GM08714 (cell line): ENCODE data around the gene CACNA1C.

ENCODE experiments used
- H3K4me3 ChIP-seq: fragments of 200-500 bp; sonication (Bioruptor generic); 2 replicates; pipeline ENCODE4 v1.5.1; 2014; ENCODE audit warnings: mild to moderate bottlenecking, low read length, inconsistent platforms
- ZNF274 ChIP-seq: IDR thresholded peaks from 2 replicates; pipeline ENCODE4 v1.6.1; 2012; ENCODE audit warnings: mild to moderate bottlenecking, low read depth, low read length

CACNA1C gene

DNA sequence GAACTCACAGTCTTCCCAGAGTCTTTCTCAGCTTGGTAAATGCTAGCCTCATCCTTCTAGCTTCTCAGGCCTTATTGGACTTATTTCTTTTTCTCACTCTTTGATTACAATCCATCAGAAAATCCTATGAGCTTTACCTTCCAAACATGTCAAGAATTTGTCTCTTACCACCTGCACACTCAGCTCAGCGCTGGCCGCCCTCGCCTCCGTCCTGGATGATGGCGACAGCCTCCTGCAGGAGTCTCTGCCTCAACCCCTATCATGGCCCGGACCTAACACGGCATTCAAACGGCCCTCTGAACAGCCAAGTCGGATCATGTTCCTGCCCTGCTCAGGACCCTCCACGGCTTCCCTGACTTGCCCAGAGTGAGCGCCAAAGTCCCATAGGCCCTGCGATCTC is 408.9 kb downstream of the CACNA1C start:
- H3K4me3 ChIP-seq, result no peak overlapping the region
- no peak for TF ChIP-seq ZNF274

DNA sequence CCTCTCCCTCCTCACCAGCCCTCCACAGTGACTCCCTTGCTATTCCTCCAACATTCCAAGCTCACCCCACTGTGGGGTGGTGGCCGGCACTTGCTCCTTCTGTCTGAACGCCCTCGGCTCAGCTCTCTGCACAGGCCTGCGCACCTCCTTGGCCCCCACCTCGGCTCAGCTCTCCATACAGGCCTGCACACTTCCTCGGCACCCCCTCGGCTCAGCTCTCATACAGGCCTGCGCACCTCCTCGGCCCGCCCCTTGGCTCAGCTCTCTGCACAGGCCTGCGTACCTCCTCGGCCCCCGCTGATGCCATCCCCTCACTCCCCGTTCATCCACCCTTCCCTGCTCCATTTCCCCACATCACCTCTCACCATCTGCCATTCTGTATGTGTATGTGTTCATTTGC is 409.3 kb downstream of the CACNA1C start:
- TF ChIP-seq ZNF274, result no peak
- no peak overlapping the region for H3K4me3 ChIP-seq

DNA sequence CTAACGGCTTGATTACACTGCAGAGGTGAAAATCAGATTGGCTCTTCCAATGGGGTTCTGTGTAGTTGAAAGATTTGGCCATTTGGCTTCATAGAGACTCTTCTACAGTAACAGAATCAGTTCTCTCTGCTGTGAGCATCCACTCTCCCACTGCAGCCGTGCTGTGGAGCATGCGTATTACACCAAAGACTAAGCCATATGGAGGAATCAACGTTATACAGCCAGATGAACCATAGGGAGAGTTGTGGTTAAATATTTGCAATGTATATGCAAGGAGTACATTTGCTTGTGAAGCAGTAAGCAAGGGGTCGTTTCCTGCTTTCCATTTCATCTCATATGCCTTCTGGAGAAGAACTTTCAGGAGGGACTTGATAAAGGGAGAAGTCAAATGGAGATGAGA is 410.9 kb downstream of the CACNA1C start:
- no peak for TF ChIP-seq ZNF274
- H3K4me3 ChIP-seq, result no peak overlapping the region

DNA sequence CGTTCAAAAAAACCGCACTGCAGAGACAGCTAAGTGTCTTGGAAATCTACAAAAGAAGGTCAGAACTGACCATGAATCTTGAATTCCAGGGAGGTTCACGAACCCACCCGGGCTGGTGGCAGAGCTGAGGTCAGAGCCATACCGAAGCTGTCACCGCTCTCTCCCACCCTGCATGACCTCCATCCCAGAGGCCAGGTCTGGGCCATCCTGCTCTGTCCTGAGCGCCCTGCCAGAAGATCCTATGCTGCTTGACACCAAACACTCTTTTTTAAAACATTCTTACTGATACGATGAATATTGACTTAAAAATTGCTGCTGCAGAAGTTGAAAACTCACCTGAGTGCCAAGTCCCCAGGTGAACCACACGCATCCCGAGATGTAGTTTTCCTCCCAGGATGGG is 412.9 kb downstream of the CACNA1C start:
- no peak overlapping the region for H3K4me3 ChIP-seq
- no peak for TF ChIP-seq ZNF274

DNA sequence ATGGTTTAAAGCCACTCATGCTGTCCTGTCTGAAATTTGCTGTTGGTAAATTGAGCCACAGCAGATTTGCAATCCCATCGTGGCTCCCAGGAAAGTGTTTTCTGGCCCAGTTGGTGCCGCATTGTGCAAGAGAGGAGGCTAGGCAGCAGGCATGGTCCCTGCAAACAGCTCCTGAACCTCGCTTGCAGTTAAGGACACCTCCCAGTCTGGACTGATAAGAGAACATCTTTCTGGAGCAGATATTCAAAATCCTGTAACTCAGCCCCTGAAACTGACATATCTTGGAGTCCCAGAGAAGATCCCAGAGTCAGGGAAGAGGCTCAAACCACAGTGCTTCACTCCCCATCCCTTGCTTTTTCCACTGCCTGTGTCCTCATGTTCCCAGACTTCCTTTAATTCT is 413.4 kb downstream of the CACNA1C start:
- H3K4me3 ChIP-seq, result no peak overlapping the region
- no peak for TF ChIP-seq ZNF274

DNA sequence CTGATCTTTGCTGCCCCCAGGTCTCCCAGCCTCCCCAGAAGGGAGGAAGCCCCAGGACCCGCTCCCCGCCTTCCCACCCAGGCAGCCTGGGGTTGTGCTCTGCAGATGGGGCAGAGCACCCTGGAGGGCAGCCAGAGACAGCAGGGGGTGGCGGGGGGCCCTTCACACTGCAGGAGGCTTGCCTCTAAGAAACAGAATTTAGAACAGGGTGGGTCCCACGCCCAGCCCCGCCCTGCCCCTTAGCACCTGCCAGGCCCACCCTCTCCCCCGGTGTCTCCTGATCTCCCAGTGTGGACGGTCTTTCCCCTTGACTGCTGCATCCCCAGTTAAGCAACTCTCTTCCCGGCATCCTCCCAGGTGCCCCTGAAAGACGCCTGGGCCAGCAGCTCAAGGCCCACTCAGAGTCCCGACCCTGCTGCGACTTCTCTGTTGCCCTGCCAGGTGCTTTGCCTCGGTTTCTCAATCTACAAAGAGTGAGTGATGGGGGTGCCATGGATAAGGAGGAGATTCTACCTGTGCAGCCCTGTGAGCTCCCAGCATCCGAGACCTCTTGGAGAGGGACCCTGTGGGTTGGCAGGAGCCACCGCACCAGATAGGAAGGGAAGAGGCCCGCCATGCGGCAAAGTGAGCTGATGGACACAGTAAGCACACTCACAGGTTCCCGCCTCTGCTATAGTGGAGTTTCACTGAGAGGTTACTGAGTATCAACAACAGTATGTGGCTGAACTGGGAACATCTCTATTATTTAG is 414.8 kb downstream of the CACNA1C start:
- TF ChIP-seq ZNF274, result no peak

DNA sequence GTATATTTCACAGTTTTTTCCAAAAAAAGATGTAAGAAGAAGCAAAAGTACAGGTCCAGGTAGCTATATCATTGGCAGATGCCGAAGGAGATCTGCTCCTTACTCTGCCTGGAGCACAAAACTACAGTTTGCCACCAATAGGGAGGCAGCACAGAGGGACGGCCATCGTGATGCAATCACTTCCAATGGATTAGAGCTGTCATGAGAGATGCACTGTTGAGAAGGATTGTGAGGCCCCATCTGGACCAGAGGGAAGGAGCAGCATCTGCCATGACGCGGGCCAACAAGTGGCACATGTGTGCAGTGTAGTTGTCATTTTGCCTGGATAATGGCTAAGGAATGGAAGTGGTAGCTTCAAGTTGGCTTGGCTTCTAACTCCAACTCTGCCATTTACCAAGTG is 423.2 kb downstream of the CACNA1C start:
- no peak overlapping the region for H3K4me3 ChIP-seq
- TF ChIP-seq ZNF274, result no peak

More for the DNA sequence above, 414.8 kb downstream of the CACNA1C start:
- no peak overlapping the region for H3K4me3 ChIP-seq

DNA sequence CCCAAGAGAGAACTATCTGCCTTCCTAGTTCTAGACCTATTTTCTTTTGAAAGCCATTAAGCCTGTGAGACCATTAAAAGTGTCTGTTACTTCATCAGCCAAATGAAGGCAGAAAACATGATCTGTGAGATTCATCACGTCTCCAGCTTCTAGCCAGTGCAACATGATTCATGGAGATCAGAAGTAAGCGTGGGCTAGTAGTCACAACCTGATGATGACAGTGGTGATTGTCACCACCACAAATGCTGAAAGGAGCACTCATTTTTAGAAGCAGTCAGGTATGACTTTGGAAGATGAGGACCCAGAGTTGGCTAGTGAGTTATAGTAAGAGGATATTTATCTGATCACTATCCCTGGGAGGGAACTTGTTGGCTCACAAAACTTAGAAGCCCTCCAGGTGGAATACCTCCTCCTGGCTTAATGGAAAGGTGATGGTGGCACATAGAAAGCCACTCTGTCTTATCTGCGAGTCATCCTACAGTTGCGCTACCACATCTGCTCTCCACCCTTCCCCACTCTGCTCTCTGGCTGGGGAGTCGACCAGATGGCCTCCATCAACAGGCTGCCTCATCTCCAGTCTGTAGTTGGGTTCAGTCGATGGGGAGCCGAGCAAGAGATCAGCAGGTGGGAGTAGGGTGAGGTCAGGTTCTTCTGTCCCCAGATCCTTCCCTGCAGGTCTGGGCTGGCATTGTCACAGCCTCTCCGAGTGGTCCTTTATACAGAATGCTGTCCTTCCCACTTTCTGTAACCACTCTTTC is 424.4 kb downstream of the CACNA1C start:
- no peak overlapping the region for H3K4me3 ChIP-seq
- TF ChIP-seq ZNF274, result no peak

DNA sequence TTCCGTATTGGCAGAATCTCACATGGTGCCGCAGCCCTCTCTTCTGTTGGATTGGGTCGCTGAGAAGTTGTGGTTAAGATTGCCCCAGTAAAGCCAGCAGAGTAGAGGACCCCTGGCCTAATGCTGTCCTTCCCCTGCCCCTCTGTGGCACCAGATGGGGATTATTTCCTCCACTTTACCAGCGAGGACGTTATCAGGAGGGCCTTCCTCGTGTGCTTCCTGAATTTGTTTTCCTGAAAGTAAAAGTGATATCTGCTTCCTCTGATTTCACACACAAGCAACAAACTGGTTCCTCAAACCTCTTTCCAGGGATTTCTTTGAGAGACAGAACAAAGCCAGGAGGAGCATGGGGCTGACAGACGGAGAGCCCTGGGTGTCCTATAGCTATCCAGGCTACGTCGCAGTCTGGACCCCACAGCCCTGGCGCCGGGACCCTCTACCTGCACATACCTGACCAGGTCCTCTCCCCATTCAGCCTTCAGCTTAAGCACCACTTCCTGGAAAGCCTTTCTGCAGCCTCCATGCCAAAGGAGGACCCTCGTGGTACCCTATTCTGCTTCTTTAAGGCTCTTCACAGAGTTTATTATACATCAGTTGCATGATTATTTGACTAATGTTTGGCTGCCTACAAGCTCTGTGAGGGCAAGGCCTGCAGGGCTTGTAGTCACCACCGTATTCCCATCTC is 427.2 kb downstream of the CACNA1C start:
- TF ChIP-seq ZNF274, result no peak
- H3K4me3 ChIP-seq, result no peak overlapping the region

DNA sequence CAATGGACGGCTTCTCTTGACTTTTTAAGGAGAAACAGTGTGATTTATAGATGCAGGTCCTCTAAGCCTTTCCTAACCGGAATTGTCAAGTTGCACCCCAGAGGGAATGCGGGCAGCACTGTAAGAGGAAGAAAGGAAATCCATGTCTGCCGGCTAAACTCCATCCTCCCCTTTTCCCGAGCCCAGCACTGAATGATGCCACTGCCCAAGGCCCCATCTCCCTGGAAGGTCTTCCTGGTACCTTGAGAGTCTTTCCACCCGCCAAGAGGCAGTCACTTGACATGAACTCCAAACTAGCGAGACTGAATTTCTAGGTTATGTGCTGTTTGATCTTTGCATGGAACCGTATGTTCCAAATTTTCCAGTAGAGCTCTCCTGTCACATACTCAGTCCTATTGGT is 428.6 kb downstream of the CACNA1C start:
- no peak for TF ChIP-seq ZNF274
- no peak overlapping the region for H3K4me3 ChIP-seq

DNA sequence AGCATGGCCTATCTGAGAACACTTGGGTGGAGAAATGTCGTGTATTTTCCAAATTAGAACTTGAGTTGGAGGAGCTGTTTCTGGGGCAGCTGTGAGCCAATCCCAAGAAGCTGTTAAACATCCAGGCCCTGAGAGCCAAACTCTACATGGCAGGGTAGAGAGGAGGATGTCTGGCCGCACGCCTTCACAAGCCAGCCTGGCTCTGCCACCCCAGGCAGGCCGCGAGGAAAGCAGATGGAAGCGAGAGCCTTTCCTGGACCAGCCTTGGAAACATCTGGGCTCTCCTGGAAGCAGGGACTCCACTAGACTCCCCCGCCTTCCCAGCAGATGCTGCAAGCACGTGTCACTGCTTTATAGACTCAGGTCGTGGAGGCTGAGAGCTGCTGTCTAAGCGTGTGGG is 429.2 kb downstream of the CACNA1C start:
- no peak overlapping the region for H3K4me3 ChIP-seq
- no peak for TF ChIP-seq ZNF274

DNA sequence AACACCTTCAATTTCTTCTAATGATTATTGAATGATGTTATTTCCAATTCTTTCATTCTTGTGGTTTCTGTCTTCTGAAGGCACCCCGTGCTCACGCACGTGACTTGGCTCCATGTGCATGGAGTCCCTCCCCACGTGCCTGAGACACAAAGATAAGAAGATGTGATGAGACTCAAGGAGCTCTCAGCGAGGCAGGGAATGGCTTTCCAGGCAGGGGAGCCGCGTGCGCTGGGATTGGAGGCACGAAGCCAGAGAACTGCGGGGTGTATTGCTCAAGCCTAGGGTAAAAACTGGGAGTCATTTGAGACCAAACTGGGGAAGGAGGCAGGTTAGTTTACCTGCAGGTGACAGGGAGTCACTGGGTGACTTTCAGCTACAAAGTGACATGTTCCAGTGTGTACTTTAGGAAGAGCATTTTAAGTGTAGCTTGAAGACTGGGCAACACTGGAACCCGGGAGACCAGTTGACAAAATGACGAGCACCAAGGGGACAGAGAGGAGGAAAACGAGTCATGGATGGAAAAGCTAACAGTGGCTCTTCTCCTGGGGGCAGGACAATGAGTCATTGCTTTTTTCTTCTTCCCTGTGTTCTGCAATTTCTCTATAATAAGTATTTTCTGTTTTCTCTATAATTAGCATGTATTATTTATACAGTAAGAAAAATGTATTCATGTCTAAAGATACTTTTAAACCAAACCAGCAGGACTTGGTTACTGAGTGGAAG is 430.3 kb downstream of the CACNA1C start:
- H3K4me3 ChIP-seq, result no peak overlapping the region
- TF ChIP-seq ZNF274, result no peak

DNA sequence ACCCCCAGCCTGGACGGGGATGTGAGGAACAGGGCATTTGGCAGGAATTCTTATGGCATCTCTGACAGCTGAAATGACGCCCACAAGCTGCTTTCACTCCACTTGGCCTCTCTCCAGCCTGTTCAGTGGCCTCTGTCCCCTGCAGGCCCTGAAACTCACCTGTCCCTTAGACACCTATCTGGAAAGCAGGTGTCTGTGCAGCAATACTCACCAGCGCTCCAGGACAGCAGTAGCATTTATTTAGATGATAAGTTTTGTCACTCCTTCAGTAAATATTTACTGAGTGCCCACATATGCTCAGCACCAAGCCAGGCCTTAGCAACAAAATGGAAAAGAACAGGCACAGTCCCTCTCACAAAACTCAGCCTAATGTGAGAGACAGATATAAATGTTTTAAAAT is 430.9 kb downstream of the CACNA1C start:
- no peak for TF ChIP-seq ZNF274
- H3K4me3 ChIP-seq, result no peak overlapping the region

DNA sequence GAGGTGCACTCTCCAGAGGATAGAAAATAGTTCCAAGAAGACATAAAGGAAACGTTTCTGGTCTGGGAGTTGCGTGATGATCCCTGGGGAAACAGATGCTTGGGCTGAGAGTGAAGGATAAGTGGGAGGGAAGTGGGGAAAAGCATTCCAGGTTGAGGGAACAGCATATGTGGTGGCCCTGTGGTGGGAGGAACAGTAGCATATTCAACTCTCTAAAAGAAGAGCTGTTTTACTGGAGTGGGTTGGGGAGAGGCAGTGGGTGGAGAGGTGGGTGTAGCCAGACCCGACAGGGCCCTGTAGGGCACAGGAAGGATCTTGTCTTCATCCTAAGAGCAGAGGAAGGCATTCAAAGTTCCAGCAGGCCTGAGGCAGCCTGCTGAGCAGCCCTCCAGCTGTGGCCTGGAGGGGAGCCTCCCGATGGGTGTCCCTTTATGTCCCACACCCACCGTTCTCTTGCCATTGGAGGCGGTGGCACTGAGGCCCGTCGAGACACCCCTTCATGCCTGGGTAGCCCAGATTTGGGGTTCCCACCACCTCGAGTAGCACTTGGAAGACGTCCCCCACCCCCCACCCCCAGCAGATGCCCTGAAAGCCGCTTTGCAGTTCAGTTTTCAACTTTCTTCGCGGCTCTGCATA is 431.5 kb downstream of the CACNA1C start:
- H3K4me3 ChIP-seq, result no peak overlapping the region
- no peak for TF ChIP-seq ZNF274
